GM23338 (cell line): ENCODE measurements around the gene AKAP13.

Experiments used
- CTCF ChIP-seq, 2 experiments: fragments of 200-600 bp in 1 of 2; sonication (generic) in 1 of 2; conservative IDR thresholded peaks; 2 replicates each; pipeline versions ENCODE4 v1.5.1 to v1.6.1; 2016 to 2017; ENCODE audit warnings: antibody characterized with exemption in 2 of 2, low read depth in 2 of 2, mild to moderate bottlenecking in 2 of 2, moderate library complexity in 1 of 2
- EZH2 ChIP-seq: fragments of 200-600 bp; sonication (generic); IDR thresholded peaks from one replicate; pipeline ENCODE4 v1.8.0; 2017; ENCODE audit warnings: antibody characterized with exemption, mild to moderate bottlenecking, low read depth; ENCODE audit not compliant: unreplicated experiment
- ZNF331 ChIP-seq: fragments of 250-450 bp; sonication (Bioruptor Pico); IDR thresholded peaks from 2 replicates; pipeline ENCODE4 v1.5.0; 2020; ENCODE audit warnings: low read depth, mild to moderate bottlenecking, moderate library complexity
- TF ChIP-seq, protein P1 (sequence below): IDR thresholded peaks from one replicate; pipeline ENCODE4 v1.6.1; 2018; ENCODE audit warnings: antibody characterized with exemption; ENCODE audit not compliant: unreplicated experiment

GRCh38 chr15:85597155-85597815, 216.9 kb downstream of the AKAP13 start:
- no peak for TF ChIP-seq CTCF (conservative IDR thresholded peaks at IDR 0.05; ENCODE audit: low read depth in 2 of 2)
- TF ChIP-seq, protein P1, sequence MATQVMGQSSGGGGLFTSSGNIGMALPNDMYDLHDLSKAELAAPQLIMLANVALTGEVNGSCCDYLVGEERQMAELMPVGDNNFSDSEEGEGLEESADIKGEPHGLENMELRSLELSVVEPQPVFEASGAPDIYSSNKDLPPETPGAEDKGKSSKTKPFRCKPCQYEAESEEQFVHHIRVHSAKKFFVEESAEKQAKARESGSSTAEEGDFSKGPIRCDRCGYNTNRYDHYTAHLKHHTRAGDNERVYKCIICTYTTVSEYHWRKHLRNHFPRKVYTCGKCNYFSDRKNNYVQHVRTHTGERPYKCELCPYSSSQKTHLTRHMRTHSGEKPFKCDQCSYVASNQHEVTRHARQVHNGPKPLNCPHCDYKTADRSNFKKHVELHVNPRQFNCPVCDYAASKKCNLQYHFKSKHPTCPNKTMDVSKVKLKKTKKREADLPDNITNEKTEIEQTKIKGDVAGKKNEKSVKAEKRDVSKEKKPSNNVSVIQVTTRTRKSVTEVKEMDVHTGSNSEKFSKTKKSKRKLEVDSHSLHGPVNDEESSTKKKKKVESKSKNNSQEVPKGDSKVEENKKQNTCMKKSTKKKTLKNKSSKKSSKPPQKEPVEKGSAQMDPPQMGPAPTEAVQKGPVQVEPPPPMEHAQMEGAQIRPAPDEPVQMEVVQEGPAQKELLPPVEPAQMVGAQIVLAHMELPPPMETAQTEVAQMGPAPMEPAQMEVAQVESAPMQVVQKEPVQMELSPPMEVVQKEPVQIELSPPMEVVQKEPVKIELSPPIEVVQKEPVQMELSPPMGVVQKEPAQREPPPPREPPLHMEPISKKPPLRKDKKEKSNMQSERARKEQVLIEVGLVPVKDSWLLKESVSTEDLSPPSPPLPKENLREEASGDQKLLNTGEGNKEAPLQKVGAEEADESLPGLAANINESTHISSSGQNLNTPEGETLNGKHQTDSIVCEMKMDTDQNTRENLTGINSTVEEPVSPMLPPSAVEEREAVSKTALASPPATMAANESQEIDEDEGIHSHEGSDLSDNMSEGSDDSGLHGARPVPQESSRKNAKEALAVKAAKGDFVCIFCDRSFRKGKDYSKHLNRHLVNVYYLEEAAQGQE, result no peak
- no peak for TF ChIP-seq ZNF331 (CRISPR knock-in tag)
- no peak for TF ChIP-seq EZH2
